Activated T-cell treated with anti-CD3 and anti-CD28 coated beads, Interleukin-2, amount 50 U/mL, for 48 hours (primary cell): ENCODE results near the gene DGAT2.
"Not testable (repeated sequence)": the region's sequence is repeated elsewhere in the genome, so short reads cannot be mapped to it uniquely, and the experiment has no call there.

Experiments
- DNase-seq, 2 experiments: peaks; one replicate each; pipeline ENCODE4 v3.0.0-alpha.2; 2020

Gene DGAT2, protein sequence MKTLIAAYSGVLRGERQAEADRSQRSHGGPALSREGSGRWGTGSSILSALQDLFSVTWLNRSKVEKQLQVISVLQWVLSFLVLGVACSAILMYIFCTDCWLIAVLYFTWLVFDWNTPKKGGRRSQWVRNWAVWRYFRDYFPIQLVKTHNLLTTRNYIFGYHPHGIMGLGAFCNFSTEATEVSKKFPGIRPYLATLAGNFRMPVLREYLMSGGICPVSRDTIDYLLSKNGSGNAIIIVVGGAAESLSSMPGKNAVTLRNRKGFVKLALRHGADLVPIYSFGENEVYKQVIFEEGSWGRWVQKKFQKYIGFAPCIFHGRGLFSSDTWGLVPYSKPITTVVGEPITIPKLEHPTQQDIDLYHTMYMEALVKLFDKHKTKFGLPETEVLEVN

DNA sequence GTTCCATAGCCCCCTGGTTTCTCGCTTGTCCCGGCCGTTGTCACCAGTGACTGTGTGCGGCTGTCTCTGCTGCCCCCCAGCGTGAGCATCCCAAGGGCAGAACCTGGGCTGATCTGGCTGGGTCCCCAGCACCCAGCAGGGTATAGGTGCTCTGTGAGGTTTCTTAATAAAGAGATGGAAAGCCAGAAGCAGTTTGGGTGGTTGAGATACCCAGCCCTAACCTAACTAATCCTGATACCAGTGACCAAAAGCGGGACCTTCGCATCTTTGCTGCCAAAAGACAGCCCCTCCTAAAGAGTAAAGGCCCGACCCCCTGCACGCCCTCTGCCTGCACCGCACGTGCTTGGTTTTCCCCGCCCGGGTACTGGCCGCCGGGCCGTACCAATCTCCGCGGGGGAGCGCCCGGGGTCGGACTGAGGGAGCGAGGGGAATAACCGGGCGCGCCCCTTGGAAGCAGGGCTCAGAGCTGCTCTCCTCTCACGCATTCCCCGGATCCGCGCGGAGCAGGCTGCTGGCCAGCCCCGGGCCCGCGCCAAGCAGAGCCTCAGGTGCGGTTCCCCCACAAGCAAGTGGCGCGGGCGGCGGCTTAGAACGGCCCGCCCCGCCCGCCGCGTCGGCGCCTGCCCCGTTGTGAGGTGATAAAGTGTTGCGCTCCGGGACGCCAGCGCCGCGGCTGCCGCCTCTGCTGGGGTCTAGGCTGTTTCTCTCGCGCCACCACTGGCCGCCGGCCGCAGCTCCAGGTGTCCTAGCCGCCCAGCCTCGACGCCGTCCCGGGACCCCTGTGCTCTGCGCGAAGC, at the start of gene DGAT2:
DGAT2 (plus strand) TSS at position 667 of the 797 bp plus-strand sequence. CDS start 214 bp downstream, outside the sequence.
- DNase-seq = peak; percentile 80 to 85

DNA sequence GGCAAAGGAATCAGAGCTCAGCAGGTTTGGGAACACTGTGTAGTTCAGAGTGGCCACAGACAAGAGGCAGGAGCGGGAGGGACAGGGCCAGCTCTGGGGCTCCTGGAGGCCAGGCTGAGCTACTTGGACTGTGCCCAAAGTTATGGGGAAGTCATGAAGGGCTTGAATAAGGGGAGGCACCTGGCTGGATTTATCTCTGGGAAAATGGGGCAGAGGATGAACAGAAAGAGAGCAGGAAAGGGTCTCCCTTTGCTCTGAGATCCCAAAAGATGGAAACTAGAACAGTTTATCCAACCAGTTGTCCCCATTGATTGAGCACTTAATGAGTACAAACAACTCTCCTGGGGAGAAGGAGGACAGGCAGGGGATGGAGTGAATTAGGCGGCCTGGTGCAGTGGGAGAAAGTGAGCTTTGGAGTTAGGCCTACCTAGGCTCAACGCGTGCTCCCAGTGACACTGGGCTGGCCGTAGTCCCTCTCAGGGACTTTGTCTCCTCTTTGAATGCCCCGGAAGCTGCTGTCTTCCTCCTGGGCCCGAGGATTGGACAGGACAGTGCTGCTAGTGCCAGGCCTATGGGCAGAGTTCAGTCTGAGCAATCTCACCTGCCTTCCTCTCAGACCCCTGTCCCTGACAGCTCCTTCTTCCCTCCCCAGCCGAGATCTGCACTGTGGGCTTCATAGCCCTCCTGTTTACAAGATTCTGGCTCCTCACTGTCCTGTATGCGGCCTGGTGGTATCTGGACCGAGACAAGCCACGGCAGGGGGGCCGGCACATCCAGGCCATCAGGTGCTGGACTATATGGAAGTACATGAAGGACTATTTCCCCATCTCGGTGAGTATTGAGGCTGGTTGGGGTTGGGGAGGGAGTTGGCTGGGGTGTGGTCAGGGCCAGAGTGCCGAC, 49.0 kb upstream of the DGAT2 start:
- no peak for DNase-seq

DNA sequence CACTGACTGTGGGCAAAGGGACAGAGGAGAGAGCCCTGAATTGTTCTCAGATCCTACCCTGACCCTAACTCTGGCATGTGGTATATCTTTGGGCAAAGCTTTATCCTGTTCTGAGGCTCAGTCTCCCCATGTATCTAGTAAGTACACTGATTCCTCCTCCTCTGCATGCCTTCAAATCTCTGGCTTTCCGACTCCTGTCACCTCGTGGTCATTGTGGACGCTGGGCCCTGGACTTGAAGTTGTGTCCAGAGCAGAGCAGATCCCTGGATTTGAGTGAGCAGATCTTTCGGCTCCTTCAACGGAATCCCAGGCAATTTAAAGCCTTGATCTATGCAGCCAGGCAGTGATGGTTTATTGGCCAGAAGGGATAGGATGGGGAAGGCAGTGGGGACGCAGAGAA, 47.9 kb upstream of the DGAT2 start:
- DNase-seq = no peak

GRCh38 chr11:75721852-75722668, 46.5 kb upstream of the DGAT2 start:
- DNase-seq = no peak

GRCh38 chr11:75722669-75723042, 45.9 kb upstream of the DGAT2 start:
- DNase-seq = no peak

DNA sequence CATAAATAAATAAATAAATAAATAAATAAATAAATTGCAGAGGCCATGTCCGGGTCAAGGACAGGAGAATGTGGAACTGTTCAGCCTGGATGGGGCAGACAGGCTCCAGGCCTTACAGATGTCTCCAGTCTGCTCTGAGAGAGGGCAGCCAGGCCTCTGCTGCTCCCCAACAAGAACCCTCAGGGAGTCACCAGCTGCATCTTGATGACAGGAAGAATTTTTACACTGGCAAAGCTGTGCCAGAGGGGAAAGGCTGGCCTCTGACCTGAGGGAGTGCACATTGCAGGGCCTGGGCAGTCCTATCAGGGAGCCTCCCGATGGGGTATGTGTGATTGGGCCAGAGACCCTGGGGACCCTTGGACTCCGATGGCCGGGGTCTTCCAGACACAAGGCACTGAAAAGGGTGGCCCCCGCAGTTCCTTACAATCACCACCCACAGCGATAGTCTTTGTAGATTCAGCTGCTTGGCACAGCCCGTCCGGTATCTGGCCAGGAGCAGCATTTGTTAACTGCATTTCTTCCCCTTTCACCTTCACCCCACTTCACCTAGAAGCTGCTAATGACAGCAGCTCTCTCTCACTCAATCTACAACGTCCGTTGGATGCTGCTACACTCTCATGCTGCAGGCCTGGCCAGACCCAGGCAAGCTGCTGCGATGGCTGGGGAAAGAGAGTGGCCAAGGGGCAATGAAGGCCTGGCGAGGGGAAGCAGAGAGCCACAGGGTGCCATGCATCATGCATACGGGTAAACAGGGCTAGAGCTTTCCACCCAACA, 42.8 kb upstream of the DGAT2 start:
- DNase-seq = no peak

GRCh38 chr11:75728992-75729391, 39.6 kb upstream of the DGAT2 start:
- DNase-seq = no peak

DNA sequence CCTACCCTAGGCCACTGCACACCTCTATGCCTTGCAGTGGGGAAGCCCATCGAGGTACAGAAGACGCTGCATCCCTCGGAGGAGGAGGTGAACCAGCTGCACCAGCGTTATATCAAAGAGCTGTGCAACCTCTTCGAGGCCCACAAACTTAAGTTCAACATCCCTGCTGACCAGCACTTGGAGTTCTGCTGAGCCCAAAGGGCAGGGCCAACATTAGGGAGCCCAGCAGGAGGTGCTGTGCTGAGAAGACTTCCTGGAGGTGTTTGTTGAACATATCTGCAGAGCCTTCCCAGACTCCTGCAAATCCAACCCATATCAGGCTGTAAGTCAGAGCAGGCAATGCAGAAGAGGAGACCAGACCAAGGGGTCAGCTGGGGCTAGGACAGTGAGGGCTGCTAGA, 37.5 kb upstream of the DGAT2 start:
- no peak for DNase-seq

DNA sequence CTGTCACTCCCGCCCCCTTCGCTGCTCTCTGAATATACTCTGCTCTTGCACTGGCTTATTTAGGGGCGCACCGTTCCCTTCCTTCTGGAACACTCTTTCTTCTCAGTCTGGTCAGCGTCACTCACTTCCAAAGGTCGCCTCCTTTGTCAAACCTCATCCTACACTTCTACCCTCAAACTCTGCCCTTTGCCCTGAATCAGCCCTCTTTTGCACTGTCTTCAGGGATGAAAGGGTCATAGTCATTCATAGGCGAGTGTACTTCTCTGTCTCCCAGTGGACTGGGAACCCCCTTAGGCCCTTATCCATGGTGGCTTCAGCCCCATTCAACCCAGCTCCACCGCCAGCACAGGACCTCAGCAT, 35.5 kb upstream of the DGAT2 start:
- no peak for DNase-seq

DNA sequence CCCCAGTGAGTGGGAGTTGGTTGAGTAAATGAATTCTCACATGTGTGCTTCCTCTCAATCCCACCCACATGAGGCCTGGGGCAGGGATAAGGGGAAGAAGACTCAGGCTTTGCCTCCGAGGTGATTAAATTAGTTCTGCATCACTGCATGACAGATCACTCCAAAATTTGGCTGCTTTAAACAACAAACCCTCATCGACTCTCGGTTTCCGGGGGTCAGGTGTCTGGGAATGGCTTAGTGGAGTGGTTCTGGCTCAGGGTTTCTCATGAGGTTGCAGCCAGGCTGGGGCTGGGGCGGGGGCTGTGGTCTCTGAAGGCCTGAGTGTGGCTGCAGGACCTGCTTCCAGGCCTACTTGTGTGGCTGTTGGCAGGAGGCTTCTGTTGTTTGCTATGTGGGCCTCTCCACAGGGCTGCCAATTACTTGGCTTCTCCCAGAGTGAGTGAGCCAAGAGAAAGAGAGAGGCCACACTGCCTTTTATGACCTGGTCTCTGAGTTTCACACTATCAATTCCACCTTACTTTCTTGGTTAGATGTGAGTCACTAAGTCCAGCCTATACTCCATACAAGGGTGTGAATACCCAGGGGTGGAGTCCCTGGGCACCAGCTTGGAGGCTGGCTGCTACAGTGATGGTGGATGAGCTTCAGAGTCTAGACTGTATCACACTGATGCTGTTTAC, 35.0 kb upstream of the DGAT2 start:
- DNase-seq = no peak

DNA sequence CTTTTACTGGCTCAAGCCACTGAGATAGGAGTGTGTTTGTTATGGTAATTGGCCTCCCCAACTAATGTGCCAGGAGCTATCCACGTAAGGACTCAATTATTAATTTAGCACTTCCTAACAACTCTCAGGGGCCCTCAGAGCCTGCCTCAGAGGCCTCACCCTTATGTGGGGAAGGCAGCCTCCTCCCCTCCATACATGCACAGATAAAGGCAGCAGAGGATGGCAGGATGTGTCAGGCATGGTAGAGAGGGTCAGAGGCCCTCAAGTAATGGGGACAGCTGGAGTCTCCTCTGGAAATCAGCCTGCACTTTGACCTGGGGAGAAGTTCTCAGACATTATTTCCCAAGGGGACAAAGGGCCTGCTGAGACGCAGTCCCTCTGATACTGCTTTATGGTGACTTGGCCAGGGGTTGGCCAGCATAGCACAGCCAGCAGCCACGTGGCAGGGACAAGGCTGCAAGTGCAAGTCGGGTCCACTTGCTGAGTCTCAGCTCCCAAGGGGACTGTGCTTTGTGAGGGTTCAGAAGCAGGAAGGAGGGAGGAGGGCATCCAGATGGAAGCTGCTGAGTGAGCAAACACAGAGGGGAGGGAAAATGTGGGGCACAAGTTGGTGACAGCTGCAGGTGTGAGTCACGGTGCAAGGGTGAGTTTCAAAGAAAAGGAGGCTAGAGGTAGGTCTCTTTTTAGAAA, 33.9 kb upstream of the DGAT2 start:
- no peak for DNase-seq

- no peak for DNase-seq
Observed at GRCh38 chr11:75735181-75735845, 33.3 kb upstream of the DGAT2 start.

GRCh38 chr11:75737314-75737713, 31.3 kb upstream of the DGAT2 start:
- no peak for DNase-seq

GRCh38 chr11:75740681-75741080, 27.9 kb upstream of the DGAT2 start:
- no peak for DNase-seq

DNA sequence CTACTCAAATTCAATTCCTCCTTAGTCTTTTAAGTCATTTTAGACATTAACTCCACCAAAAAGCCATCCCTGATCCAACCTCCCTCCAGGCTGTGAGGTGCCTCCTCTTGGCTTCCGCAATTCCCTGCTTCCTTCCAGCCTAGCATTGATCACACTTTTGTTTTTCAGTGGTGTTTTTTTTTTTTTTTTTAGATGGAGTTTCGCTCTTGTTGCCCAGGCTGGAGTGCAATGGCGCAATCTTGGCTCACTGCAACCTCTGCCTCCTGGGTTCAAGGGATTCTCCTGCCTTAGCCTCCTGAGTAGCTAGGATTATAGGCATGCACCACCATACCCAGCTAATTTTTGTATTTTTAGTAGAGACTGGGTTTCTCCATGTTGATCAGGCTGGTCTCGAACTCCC, 25.4 kb upstream of the DGAT2 start:
- DNase-seq = not testable (repeated sequence)

- DNase-seq = no peak
Observed at GRCh38 chr11:75743711-75744563, 24.6 kb upstream of the DGAT2 start.

- DNase-seq = no peak
Observed at GRCh38 chr11:75745807-75746206, 22.8 kb upstream of the DGAT2 start.

- not testable (repeated sequence) for DNase-seq
Observed at GRCh38 chr11:75748729-75749273, 19.8 kb upstream of the DGAT2 start.
